D721Med (cell line): ENCODE data around the gene DMXL2.

Experiments
- DNase-seq: peaks from one replicate; pipeline ENCODE4 v3.0.0; 2011; ENCODE audit warnings: low spot score; ENCODE audit not compliant: insufficient read length
- FAIRE-seq: peaks from 2 replicates; lab custom pipeline; 2011; peaks lifted over from hg19 to GRCh38; lab: Jason Lieb, UNC
- CTCF ChIP-seq: IDR thresholded peaks from 2 replicates; pipeline ENCODE4 v1.5.1; 2012; ENCODE audit warnings: mild to moderate bottlenecking, control low read depth; ENCODE audit not compliant: insufficient read depth; ENCODE audit errors: missing control alignments

The DMXL2 gene

GRCh38 chr15:51405693-51406523 is 216.7 kb downstream of the DMXL2 start:
- no peak for DNase-seq
- no peak for FAIRE-seq

GRCh38 chr15:51403946-51404695 is 218.4 kb downstream of the DMXL2 start:
- no peak for DNase-seq
- TF ChIP-seq CTCF: no peak
- FAIRE-seq: no peak

More at GRCh38 chr15:51405693-51406523, 216.7 kb downstream of the DMXL2 start:
- TF ChIP-seq CTCF: no peak

GRCh38 chr15:51403072-51403878 is 219.3 kb downstream of the DMXL2 start:
- DNase-seq: no peak
- FAIRE-seq: no peak
- TF ChIP-seq CTCF: peak; percentile 69

GRCh38 chr15:51401872-51402517 is 220.6 kb downstream of the DMXL2 start:
- FAIRE-seq: no peak
- no peak for DNase-seq
- peak; percentile 61 for TF ChIP-seq CTCF

- DNase-seq (no peak), FAIRE-seq (no peak)
- no peak for TF ChIP-seq CTCF
These were observed 221.4 kb downstream of the DMXL2 start for GRCh38 chr15:51401051-51401780.

GRCh38 chr15:51398626-51399025 is 223.9 kb downstream of the DMXL2 start:
- no peak for TF ChIP-seq CTCF
- FAIRE-seq (no peak), DNase-seq (no peak)
